PC-9 (cell line): ENCODE results near the gene DEFB132. TPM values are rescaled to one million over a fixed set of nuclear protein-coding genes. Genes with fewer than 3 reads are reported as not detected.

Experiments
- BruUV-seq: library from RNA; stranded (reverse); fragments of 400-500 nt; replicated peaks from 2 replicates; lab custom pipeline; 2021; lab: Mats Ljungman, UMichigan
- CTCF ChIA-PET: fragments of 300-600 bp; sonication (Branson Sonifier 250); formaldehyde crosslinking; loops from one replicate; lab custom pipeline; 2022; ENCODE audit warnings: antibody characterized with exemption; lab: Charles Lee
- POLR2A ChIA-PET: fragments of 300-600 bp; sonication (Branson Sonifier 250); formaldehyde crosslinking; loops from one replicate; lab custom pipeline; 2022; ENCODE audit warnings: antibody characterized with exemption; ENCODE audit not compliant: unreplicated experiment; lab: Charles Lee
- DNase-seq, 2 experiments: peaks; one replicate each; pipeline versions ENCODE4 v3.0.0 to v3.0.0-alpha.2; 2015 to 2022; ENCODE audit warnings: mixed read lengths in 1 of 2
- H2AFZ ChIP-seq: fragments of 200-600 bp; sonication (generic); 2 replicates; pipeline ENCODE4 v1.8.1; 2017; ENCODE audit warnings: antibody characterized with exemption
- H3F3A ChIP-seq: fragments of 200-600 bp; sonication (generic); 2 replicates; pipeline ENCODE4 v1.8.1; 2017; ENCODE audit warnings: antibody characterized with exemption, mild to moderate bottlenecking, low read depth; ENCODE audit not compliant: insufficient read depth
- H3K27ac ChIP-seq: fragments of 200-600 bp; sonication (generic); 2 replicates; pipeline ENCODE4 v1.6.1; 2016; ENCODE audit warnings: mixed run types
- H3K27me3 ChIP-seq: fragments of 200-600 bp; sonication (generic); 2 replicates; pipeline ENCODE4 v1.6.1; 2016; ENCODE audit warnings: low read depth, mixed run types; ENCODE audit not compliant: insufficient read depth
- H3K36me3 ChIP-seq: fragments of 200-600 bp; sonication (generic); 2 replicates; pipeline ENCODE4 v1.6.1; 2016; ENCODE audit warnings: low read depth, mixed run types
- H3K4me1 ChIP-seq: fragments of 200-600 bp; sonication (generic); replicated peaks from 2 replicates; pipeline ENCODE4 v1.6.1; 2016; ENCODE audit warnings: mixed run types; ENCODE audit not compliant: insufficient read depth
- H3K4me2 ChIP-seq: fragments of 200-600 bp; sonication (generic); 2 replicates; pipeline ENCODE4 v1.6.1; 2017; ENCODE audit warnings: mixed run types
- H3K4me3 ChIP-seq: fragments of 200-600 bp; sonication (generic); 2 replicates; pipeline ENCODE4 v1.6.1; 2016; ENCODE audit warnings: mixed run types
- H3K79me2 ChIP-seq: fragments of 200-600 bp; sonication (generic); 2 replicates; pipeline ENCODE4 v1.6.1; 2017; ENCODE audit warnings: low read depth, mixed run types
- H3K9me2 ChIP-seq: fragments of 200-600 bp; sonication (generic); 2 replicates; pipeline ENCODE4 v1.8.1; 2017; ENCODE audit warnings: mild to moderate bottlenecking; ENCODE audit not compliant: insufficient read depth
- H3K9me3 ChIP-seq: fragments of 200-600 bp; sonication (generic); 2 replicates; pipeline ENCODE4 v1.8.1; 2016; ENCODE audit warnings: low read depth; ENCODE audit not compliant: insufficient read depth
- H4K20me1 ChIP-seq: fragments of 200-600 bp; sonication (generic); 2 replicates; pipeline ENCODE4 v1.8.1; 2017; ENCODE audit not compliant: insufficient read depth
- CTCF ChIP-seq: fragments of 200-600 bp; sonication (generic); conservative IDR thresholded peaks from 2 replicates; pipeline ENCODE4 v1.6.1; 2017; ENCODE audit warnings: mixed run types, antibody characterized with exemption, mild to moderate bottlenecking, moderate library complexity
- EZH2 ChIP-seq: fragments of 200-600 bp; sonication (generic); IDR thresholded peaks from 2 replicates; pipeline ENCODE4 v1.8.0; 2017; ENCODE audit warnings: antibody characterized with exemption, low read depth
- intact Hi-C: fragments of 100-400 bp; cut with micrococcal nuclease; formaldehyde crosslinking; loops from one replicate; pipeline ENCODE4 v1.10.0; 2022; ENCODE audit not compliant: unreplicated experiment
- total RNA-seq: library from RNA; stranded (reverse); gene quantifications from 2 replicates; pipeline ENCODE4 v1.2.3, GENCODE V29; 2021

Gene DEFB132
- total RNA-seq, 1 experiment from 2014 or later: not detected

- CTCF ChIA-PET: interaction anchor here (0.6 kb wide), 1 partner anchor 53 kb away, joined by 3 read pairs; no protein-coding TSS in a partner anchor
- Histone ChIP-seq H3K4me1 (peaks cover 7% of the 10 kb centered on the region), H3K79me2 (no peaks in the 10 kb centered on the region), H3K36me3 (no peaks in the 10 kb centered on the region), H3K9me2 (no peaks in the 10 kb centered on the region), H4K20me1 (no peaks in the 10 kb centered on the region), H3K9me3 (no peaks in the 10 kb centered on the region), H2AFZ (no peak overlapping the region), H3K27me3 (no peaks in the 10 kb centered on the region), H3K4me3 (no peak overlapping the region), H3K4me2 (no peak overlapping the region), H3K27ac (no peak overlapping the region), H3F3A (no peaks in the 10 kb centered on the region; the same call in 1 of the 2 replicates)
- POLR2A ChIA-PET: no interaction called here
- no peak for DNase-seq
- TF ChIP-seq EZH2 (no peak), CTCF (no peak)
- BruUV-seq: no TSS peak
- intact Hi-C loops: no loop called here
Measured at GRCh38 chr20:286508-286907, 29.0 kb downstream of the DEFB132 start.

- H3K27ac ChIP-seq: no peak overlapping the region
Measured at GRCh38 chr20:288956-289692, 31.6 kb downstream of the DEFB132 start.

GRCh38 chr20:289693-290083, 32.2 kb downstream of the DEFB132 start:
- no peaks in the 10 kb centered on the region for H3K36me3 ChIP-seq
- H3K4me2 ChIP-seq: peak overlapping the region; percentile 91
- no peaks in the 10 kb centered on the region for H3K9me2 ChIP-seq
- CTCF ChIA-PET: no interaction called here
- H2AFZ ChIP-seq: peak overlapping the region; percentile 98
- BruUV-seq: no TSS peak
- H3F3A ChIP-seq: no peaks in the 10 kb centered on the region; the same call in 1 of the 2 replicates
- H3K4me1 ChIP-seq: peaks cover 7% of the 10 kb centered on the region
- intact Hi-C loops: loop anchor here (1.0 kb wide), 2 partner anchors 9 to 35 kb away; no protein-coding TSS in a partner anchor
- H3K9me3 ChIP-seq: no peaks in the 10 kb centered on the region
- peak overlapping the region; percentile 53 for H3K27ac ChIP-seq
- no peaks in the 10 kb centered on the region for H3K79me2 ChIP-seq
- no peaks in the 10 kb centered on the region for H4K20me1 ChIP-seq
- H3K4me3 ChIP-seq: peak overlapping the region; percentile 96
- no peak for TF ChIP-seq CTCF
- TF ChIP-seq EZH2: no peak
- DNase-seq: no peak
- POLR2A ChIA-PET: interaction anchor here (0.6 kb wide), 1 partner anchor 35 kb away, joined by 5 read pairs; no protein-coding TSS in a partner anchor
- no peaks in the 10 kb centered on the region for H3K27me3 ChIP-seq

More at GRCh38 chr20:288956-289692, 31.6 kb downstream of the DEFB132 start:
- Histone ChIP-seq H2AFZ (no peak overlapping the region; the same call in 1 of the 2 replicates), H3K9me3 (no peaks in the 10 kb centered on the region), H3K9me2 (no peaks in the 10 kb centered on the region), H3K4me1 (peaks cover 7% of the 10 kb centered on the region), H3K79me2 (no peaks in the 10 kb centered on the region), H3K27me3 (no peaks in the 10 kb centered on the region), H3K4me2 (peak overlapping the region; percentile 91), H3K36me3 (no peaks in the 10 kb centered on the region), H4K20me1 (no peaks in the 10 kb centered on the region), H3F3A (no peaks in the 10 kb centered on the region; the same call in 1 of the 2 replicates), H3K4me3 (peak overlapping the region; percentile 96; the same call in 1 of the 2 replicates)
- CTCF ChIA-PET: no interaction called here
- no peak for DNase-seq
- POLR2A ChIA-PET: interaction anchor here (0.6 kb wide), 2 partner anchors 36 to 1676 kb away, joined by 5 read pairs; no protein-coding TSS in a partner anchor
- TF ChIP-seq CTCF (no peak), EZH2 (no peak)
- no TSS peak for BruUV-seq
- intact Hi-C loops: no loop called here
